GM19099 (cell line): ENCODE data around the gene ADORA1.

Source experiments
- POLR2A ChIP-seq: IDR thresholded peaks from 3 replicates; pipeline ENCODE4 v1.6.1; 2011; ENCODE audit warnings: low read depth; ENCODE audit not compliant: insufficient read length; ENCODE audit errors: extremely low read depth

Gene ADORA1

DNA sequence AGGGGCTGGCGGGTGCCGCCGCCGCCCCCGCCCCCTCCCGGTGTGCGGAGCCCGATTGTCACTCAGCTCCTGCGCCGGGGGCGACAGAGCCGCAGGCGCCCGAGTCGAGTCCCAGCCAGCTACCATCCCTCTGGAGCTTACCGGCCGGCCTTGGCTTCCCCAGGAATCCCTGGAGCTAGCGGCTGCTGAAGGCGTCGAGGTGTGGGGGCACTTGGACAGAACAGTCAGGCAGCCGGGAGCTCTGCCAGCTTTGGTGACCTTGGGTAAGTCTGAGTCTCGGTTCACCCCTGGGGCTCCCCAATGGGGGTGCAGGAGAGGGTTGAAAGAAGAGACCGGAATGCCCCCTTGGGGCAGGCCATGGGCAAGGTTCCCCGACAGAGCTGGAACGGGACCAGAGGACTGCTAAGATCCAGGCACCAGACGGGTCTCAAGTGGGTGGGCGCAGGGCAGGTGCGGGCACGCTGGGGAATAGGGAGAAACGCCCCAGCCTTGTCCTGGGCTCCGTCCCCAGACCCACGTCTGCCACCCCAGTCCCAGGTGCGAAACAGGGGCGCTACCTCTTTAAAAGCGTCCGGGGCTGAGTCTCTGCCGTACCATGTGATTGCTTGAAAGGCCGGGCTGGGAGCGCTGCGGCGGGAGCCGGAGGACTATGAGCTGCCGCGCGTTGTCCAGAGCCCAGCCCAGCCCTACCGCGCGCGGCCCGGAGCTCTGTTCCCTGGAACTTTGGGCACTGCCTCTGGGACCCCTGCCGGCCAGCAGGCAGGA is at the start of gene ADORA1:
TSS of gene ADORA1 (plus strand) at position 61 of the 765 bp plus-strand sequence. CDS start 1,116 bp downstream, outside the sequence.
- no peak for TF ChIP-seq POLR2A

GRCh38 chr1:203077956-203078355 is 49.6 kb upstream of the ADORA1 start:
- no peak for TF ChIP-seq POLR2A

DNA sequence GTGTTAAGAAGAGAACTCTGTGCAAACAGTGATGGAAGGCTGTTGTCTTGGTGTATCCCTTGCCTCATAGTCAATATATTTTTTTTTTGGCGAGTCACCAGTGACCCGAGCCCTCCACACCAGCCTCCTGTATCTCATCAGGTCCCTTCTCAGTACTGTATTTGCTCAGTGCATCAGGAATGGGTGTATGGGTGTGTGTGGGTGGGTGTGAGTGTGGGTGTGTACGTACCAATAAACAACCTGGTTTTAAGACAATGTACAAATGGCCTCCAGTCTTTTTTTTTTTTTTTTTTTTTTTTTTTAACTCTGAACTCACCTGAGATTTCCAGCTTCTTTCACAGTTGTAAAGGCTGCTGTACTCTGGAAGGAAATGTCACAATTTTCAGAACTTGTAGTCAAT is 49.0 kb upstream of the ADORA1 start:
- TF ChIP-seq POLR2A: no peak

- TF ChIP-seq POLR2A: no peak
These were observed 47.1 kb upstream of the ADORA1 start for GRCh38 chr1:203080456-203080855.

- TF ChIP-seq POLR2A: no peak
These were observed 45.9 kb upstream of the ADORA1 start for GRCh38 chr1:203081465-203082230.

GRCh38 chr1:203082231-203082505 is 45.4 kb upstream of the ADORA1 start:
- no peak for TF ChIP-seq POLR2A

DNA sequence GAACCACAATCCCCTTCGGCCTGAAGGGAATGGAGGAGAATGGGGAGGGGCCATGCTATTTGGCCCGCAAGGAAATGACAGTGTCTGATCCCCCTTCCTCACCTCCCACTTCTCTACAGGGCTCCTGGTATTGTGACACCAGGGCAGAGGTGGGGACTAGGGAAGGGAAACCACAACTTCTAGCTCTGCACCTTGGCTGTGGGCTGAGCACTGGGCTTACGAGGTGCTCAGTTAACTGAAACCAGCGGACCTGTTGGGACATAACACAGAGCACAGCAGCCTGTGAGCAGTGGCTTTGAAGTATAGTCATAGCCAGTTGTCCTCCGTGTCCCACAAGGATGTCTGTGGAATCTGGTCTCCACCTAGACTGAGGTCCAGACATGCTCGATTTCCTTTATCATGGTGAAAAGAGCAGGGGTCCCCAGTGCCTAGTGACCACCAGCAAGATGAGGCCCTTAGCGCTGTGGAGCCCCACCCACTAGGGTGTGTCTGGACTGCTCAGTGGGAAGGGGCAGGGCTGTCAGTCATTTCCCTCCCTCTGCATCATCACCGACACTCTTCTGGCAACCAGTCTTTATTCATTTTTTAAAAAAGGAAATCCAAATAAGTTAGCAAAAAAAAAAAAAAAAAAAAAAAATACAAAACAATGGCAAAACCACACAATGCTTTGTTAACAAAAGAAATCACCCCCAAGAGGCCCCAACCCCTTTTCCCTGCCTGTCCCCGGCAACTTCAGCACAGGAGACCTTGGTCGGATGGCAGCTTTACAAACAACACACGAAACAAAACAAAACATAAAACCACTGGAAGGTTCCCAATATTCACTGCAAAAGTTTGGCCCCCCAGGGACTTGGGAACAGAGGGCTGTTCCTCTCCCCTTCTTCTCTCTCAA is 44.7 kb upstream of the ADORA1 start:
- TF ChIP-seq POLR2A: no peak

GRCh38 chr1:203083463-203083921 is 44.0 kb upstream of the ADORA1 start:
- no peak for TF ChIP-seq POLR2A

GRCh38 chr1:203084588-203085527 is 42.7 kb upstream of the ADORA1 start:
- TF ChIP-seq POLR2A: no peak

DNA sequence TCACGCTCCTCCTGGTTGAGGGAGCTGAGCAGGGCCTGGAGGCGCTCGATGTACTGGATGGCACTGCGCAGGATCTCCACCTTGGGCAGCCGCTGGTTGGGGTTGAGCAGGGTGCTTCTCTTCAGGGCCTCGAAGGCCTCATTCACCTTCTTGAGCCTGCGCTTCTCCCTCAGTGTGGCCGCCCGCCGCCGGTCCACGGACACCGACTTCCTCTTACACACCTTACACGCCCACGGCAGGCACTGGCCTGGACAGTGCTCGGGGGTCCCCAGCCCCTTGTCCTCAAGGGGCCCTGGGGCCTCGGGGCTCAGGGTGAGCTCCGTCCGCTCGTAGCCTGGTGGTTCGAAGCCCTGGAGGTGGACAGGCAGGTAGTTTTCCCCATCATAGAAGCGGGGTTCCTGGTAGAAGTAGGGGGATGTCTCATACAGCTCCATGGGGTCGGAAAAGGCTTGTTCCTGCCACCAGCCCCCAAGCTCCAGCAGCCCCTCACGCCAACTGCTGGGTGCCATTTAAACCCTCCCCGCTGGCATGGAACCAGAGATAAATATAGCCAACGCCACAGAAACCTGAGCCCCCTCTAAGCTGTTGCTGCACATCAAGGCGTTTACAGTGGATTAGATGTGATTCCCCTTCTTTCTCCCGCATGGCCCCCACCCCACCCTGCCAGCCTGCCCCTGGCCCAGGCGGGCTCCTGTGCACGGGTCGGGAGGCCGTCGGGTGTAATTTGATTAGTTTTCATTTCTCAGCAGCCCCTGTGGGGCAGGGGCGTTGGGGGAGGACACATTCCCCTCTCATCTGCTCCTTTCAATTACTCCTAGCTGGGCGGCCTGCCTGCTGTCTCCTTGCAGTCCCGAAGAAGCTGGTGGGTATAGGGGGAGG is 41.8 kb upstream of the ADORA1 start, which contains the start of gene MYOG:
TSS of gene MYOG (minus strand) at position 485 of the 879 bp plus-strand sequence. CDS start at position 434, 51 bp downstream.
- no peak for TF ChIP-seq POLR2A

DNA sequence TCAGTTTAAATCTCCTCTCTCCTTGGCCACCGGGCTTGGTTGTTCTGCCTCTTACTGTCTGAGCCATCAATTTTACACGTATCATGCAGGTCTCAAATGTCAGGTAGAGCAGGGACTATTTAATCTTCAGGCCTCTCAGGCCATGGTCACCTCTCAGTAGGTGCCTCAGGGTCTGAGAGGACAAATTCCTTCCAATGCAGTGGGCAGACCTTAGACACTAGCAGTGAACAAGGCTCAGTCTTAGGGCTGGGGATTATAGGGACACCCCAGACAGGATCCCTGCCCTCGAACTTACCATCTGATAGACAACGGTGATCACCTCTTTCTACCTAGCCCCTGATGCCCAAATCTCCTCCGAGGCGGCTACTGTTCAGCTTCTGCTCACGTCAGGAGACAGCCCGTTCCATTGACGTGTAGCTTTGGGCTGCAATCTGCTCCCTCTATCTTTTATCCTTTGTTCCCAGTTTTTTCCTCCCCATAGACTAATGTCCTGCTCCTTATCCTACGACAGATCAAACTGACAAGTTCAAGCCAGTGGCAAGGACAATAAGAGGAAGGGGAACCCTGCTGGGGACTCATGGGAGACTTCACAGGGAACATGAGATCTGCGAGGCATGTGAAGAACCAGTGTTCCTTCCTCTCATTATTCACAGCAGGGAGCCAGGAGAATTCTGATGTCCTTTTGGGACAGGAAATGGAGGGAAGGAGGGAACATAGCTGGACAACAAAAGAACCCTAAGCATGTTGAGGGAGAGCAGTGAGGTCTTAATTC is 40.3 kb upstream of the ADORA1 start:
- no peak for TF ChIP-seq POLR2A

- TF ChIP-seq POLR2A: no peak
These were observed 39.1 kb upstream of the ADORA1 start for GRCh38 chr1:203088441-203088840.
